Measurements from ENCODE around the gene SLC25A39. TPM values are rescaled to one million over a fixed set of nuclear protein-coding genes. Genes with fewer than 3 reads are reported as not detected.

Gene SLC25A39
- total and polyA plus RNA-seq, 2 donors (not counting 3 experiments of a cell fraction or from before 2014, with no cell fraction given) = 88.5 to 151 TPM

GRCh38 chr17:44317545-44317944 is 7.1 kb downstream of the SLC25A39 start:
- DNase-seq (ENCODE audit: low read depth, low spot score) (no peak), FAIRE-seq (no peak)
- BruUV-seq (replicated peaks) = no TSS peak
- H3K4me3 ChIP-seq (replicated peaks in 1 of 3; ENCODE audit: insufficient read depth in 1 of 3, low read depth in 1 of 3, low read length in 3 of 3) = no peak overlapping the region
- peaks cover 3 to 26% of the 10 kb centered on the region in 2 experiments for H3K36me3 ChIP-seq (ENCODE audit: control insufficient read depth in 2 of 2, extremely low read depth in 1 of 2, insufficient read depth in 2 of 2, low read length in 2 of 2)
- H3K27ac ChIP-seq (ENCODE audit: insufficient read depth, low read depth, low read length) = no peak overlapping the region
- dilution Hi-C loops (cut with MboI; ENCODE audit: extremely low pct_ligation_motif_present, low sequenced_read_pairs) = no loop called here
- no peak overlapping the region for H3K9ac ChIP-seq (replicated peaks; ENCODE audit: extremely low read depth, insufficient read depth, low read length)
- H3K27me3 ChIP-seq (ENCODE audit: control insufficient read depth in 2 of 2, insufficient read depth in 2 of 2, low read length in 2 of 2) = peaks cover 23 to 32% of the 10 kb centered on the region in 2 experiments
- ChIA-PET POLR2A (no interaction called here), CTCF (interaction anchor here (1.0 to 6.3 kb wide), 3 partner anchors 11 to 206 kb away, joined by 3 to 27 read pairs (median 4); no protein-coding TSS in a partner anchor)
- H2AFZ ChIP-seq (ENCODE audit: low read depth, low read length) = no peak overlapping the region
- H3K4me2 ChIP-seq (ENCODE audit: insufficient read depth, low read length) = no peak overlapping the region
- TF ChIP-seq POLR2A (IDR thresholded peaks at IDR 0.05; ENCODE audit: low read depth, low read length) (no peak), GATA2 (IDR thresholded peaks at IDR 0.05; ENCODE audit: insufficient read depth, insufficient read length, low read depth, low read length) (no peak), JUN (IDR thresholded peaks at IDR 0.05; ENCODE audit: borderline replicate concordance, insufficient read depth, insufficient read length, low read depth) (no peak), MYC (IDR thresholded peaks at IDR 0.05; ENCODE audit: low read depth, low read length) (no peak)
- TF ChIP-seq, protein P1, sequence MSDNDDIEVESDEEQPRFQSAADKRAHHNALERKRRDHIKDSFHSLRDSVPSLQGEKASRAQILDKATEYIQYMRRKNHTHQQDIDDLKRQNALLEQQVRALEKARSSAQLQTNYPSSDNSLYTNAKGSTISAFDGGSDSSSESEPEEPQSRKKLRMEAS (IDR thresholded peaks at IDR 0.05; ENCODE audit: insufficient read depth, insufficient read length) = no peak
- H3K9me3 ChIP-seq (replicated peaks; ENCODE audit: control insufficient read depth, insufficient read depth, low read length) = no peaks in the 10 kb centered on the region
- H3K9me1 ChIP-seq (replicated peaks; ENCODE audit: control insufficient read depth, extremely low read depth, insufficient read depth, low read length) = no peaks in the 10 kb centered on the region
- H4K20me1 ChIP-seq (replicated peaks; ENCODE audit: control insufficient read depth, extremely low read depth, insufficient read depth, low read length) = no peaks in the 10 kb centered on the region
- H3K4me1 ChIP-seq (ENCODE audit: control insufficient read depth, extremely low read depth, insufficient read depth, low read length) = no peaks in the 10 kb centered on the region
- H3K79me2 ChIP-seq (ENCODE audit: control insufficient read depth, insufficient read depth, low read length) = no peaks in the 10 kb centered on the region
- intact Hi-C loops (cut with micrococcal nuclease) = no loop called here

GRCh38 chr17:44315760-44316731 is 8.6 kb downstream of the SLC25A39 start:
- CTCF ChIA-PET = interaction anchor here (0.9 to 6.3 kb wide), 7 partner anchors 11 to 207 kb away, joined by 3 to 27 read pairs (median 4); no protein-coding TSS in a partner anchor
- dilution Hi-C loops (cut with MboI; ENCODE audit: extremely low pct_ligation_motif_present, low sequenced_read_pairs) = no loop called here
- Histone ChIP-seq H3K9ac (replicated peaks; ENCODE audit: extremely low read depth, insufficient read depth, low read length) (no peak overlapping the region), H3K36me3 (ENCODE audit: control insufficient read depth in 2 of 2, extremely low read depth in 1 of 2, insufficient read depth in 2 of 2, low read length in 2 of 2) (peaks cover 0 to 16% of the 10 kb centered on the region in 2 experiments), H3K4me3 (replicated peaks in 1 of 3; ENCODE audit: insufficient read depth in 1 of 3, low read depth in 1 of 3, low read length in 3 of 3) (no peak overlapping the region), H3K27me3 (ENCODE audit: control insufficient read depth in 2 of 2, insufficient read depth in 2 of 2, low read length in 2 of 2) (peaks cover 23 to 35% of the 10 kb centered on the region in 2 experiments), H4K20me1 (replicated peaks; ENCODE audit: control insufficient read depth, extremely low read depth, insufficient read depth, low read length) (no peaks in the 10 kb centered on the region), H2AFZ (ENCODE audit: low read depth, low read length) (no peak overlapping the region), H3K4me1 (ENCODE audit: control insufficient read depth, extremely low read depth, insufficient read depth, low read length) (no peaks in the 10 kb centered on the region), H3K79me2 (ENCODE audit: control insufficient read depth, insufficient read depth, low read length) (no peaks in the 10 kb centered on the region), H3K9me3 (replicated peaks; ENCODE audit: control insufficient read depth, insufficient read depth, low read length) (no peaks in the 10 kb centered on the region), H3K9me1 (replicated peaks; ENCODE audit: control insufficient read depth, extremely low read depth, insufficient read depth, low read length) (no peaks in the 10 kb centered on the region), H3K27ac (ENCODE audit: insufficient read depth, low read depth, low read length) (no peak overlapping the region), H3K4me2 (ENCODE audit: insufficient read depth, low read length) (no peak overlapping the region)
- FAIRE-seq (no peak), DNase-seq (ENCODE audit: low read depth, low spot score) (no peak)
- BruUV-seq (replicated peaks) = no TSS peak
- TF ChIP-seq GATA2 (IDR thresholded peaks at IDR 0.05; ENCODE audit: insufficient read depth, insufficient read length, low read depth, low read length) (no peak), EZH2 (IDR thresholded peaks at IDR 0.05; ENCODE audit: borderline replicate concordance, low read depth, low read length, severe bottlenecking) (peak; percentile 88)
- POLR2A ChIA-PET = interaction anchor here (1.0 kb wide), 1 partner anchor 94 kb away, joined by 6 read pairs; no protein-coding TSS in a partner anchor
- intact Hi-C loops (cut with micrococcal nuclease) = no loop called here
